ENCODE measurements around the gene NPPB. TPM values are rescaled to one million over a fixed set of nuclear protein-coding genes. Genes with fewer than 3 reads are reported as not detected.

NPPB gene
- total RNA-seq, 1 donor: 4.7 TPM

- DNase-seq (ENCODE audit: low read depth): no peak
- no peak for TF ChIP-seq CTCF (IDR thresholded peaks at IDR 0.05; ENCODE audit: insufficient read depth, low read depth, low read length)
- no peak within 1 kb of the TSS for H3K4me3 ChIP-seq (ENCODE audit: low read depth, low read length)
Measured at GRCh38 chr1:11847667-11848372, 10.9 kb downstream of the NPPB start, which contains the start of gene NPPA. NPPA (minus strand) TSS chr1:11847783; CDS start chr1:11847684, 99 bp downstream.

- H3K4me3 ChIP-seq (ENCODE audit: low read depth, low read length): no peak overlapping the region
- DNase-seq (ENCODE audit: low read depth): peak; percentile 22
- no peak for TF ChIP-seq CTCF (IDR thresholded peaks at IDR 0.05; ENCODE audit: insufficient read depth, low read depth, low read length)
Measured at GRCh38 chr1:11845641-11846335, 13.0 kb downstream of the NPPB start.

- H3K4me3 ChIP-seq (ENCODE audit: low read depth, low read length): no peak overlapping the region
- peak; percentile 74 for DNase-seq (ENCODE audit: low read depth)
- TF ChIP-seq CTCF (IDR thresholded peaks at IDR 0.05; ENCODE audit: insufficient read depth, low read depth, low read length): no peak
Measured at GRCh38 chr1:11842154-11843041, 16.3 kb downstream of the NPPB start.

GRCh38 chr1:11841245-11842153 lies 17.2 kb downstream of the NPPB start:
- no peak for TF ChIP-seq CTCF (IDR thresholded peaks at IDR 0.05; ENCODE audit: insufficient read depth, low read depth, low read length)
- no peak for DNase-seq (ENCODE audit: low read depth)
- H3K4me3 ChIP-seq (ENCODE audit: low read depth, low read length): no peak overlapping the region

- H3K4me3 ChIP-seq (ENCODE audit: low read depth, low read length): no peak overlapping the region
- DNase-seq (ENCODE audit: low read depth): no peak
- TF ChIP-seq CTCF (IDR thresholded peaks at IDR 0.05; ENCODE audit: insufficient read depth, low read depth, low read length): no peak
Measured at GRCh38 chr1:11839727-11840705, 18.7 kb downstream of the NPPB start.

Measured in fibroblast of villous mesenchyme (primary cell).